GM21576 (cell line): Measurements from ENCODE around the gene PRDM8.
A peak's percentile ranks its signal among the peaks of the same experiment; 100 is the strongest.
"Not testable (repeated sequence)": the region's sequence is repeated elsewhere in the genome, so short reads cannot be mapped to it uniquely, and the experiment has no call there.

Experiments used
- ATAC-seq: cut with Tn5 transposase; IDR thresholded peaks from one replicate; pipeline ENCODE4 v1.9.1; 2021; ENCODE audit warnings: mild to moderate bottlenecking, moderate library complexity; ENCODE audit not compliant: unreplicated experiment

PRDM8 gene

GRCh38 chr4:80225595-80225994 is 28.3 kb downstream of the PRDM8 start:
- no peak for ATAC-seq

DNA sequence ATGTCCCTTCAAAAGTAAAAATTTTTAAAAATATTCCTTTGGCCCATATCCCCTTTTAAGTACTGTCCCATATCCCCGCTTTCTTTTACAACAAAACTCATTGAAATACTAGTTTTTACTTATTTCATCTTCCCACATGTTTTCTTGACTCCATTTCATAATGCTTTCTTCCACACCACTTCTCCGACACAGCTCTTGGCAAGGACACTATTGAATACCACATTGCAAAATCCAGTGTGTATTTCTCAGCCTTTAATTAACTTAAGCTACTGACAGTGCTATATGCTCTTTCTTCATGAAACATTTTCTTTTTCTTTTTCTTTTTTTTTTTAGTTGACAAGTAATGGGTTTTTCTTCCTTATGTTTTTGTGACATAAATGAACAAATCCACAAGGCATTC is 28.8 kb downstream of the PRDM8 start:
- ATAC-seq: no peak

DNA sequence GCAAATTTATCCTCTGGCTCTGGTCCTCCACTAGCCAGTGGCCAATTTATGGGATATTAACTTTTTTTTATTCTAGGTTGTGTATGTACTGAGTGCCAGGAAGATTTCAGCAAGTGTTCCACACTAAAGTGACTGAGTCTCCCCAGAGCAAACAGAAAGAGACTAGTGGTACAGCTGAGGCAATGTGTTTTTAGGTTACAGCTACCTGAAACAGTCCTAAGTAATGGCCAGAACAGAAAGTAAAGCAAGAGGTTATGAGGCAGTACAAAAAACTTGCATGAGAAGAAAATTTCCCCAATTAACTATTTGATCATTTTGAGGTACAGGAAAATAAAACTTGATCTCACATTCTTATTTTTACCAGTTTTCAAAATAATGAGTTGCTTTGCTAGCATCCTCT is 31.2 kb downstream of the PRDM8 start:
- peak; percentile 49 for ATAC-seq

- ATAC-seq: peak; percentile 22
Observed at GRCh38 chr4:80229128-80229527, 31.8 kb downstream of the PRDM8 start.

DNA sequence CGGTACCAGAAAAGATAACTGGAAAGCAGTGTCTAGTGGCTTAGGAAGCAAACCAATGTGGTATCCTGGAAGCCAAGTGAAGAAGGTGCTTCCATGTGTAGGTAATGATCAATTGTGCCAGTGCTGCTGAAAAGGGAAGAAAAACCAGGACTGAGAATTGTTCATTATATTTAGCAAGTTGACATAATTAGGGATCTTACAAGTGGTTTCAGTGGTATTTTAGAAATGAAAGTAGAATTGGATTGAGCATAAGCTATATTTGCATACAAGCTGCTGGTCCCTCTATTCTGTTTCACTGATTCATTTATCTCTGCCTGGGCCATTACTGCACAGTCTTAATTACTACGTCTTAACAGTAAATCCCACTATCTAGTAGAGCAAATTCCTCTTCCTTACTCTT is 32.3 kb downstream of the PRDM8 start:
- ATAC-seq: peak; percentile 94

DNA sequence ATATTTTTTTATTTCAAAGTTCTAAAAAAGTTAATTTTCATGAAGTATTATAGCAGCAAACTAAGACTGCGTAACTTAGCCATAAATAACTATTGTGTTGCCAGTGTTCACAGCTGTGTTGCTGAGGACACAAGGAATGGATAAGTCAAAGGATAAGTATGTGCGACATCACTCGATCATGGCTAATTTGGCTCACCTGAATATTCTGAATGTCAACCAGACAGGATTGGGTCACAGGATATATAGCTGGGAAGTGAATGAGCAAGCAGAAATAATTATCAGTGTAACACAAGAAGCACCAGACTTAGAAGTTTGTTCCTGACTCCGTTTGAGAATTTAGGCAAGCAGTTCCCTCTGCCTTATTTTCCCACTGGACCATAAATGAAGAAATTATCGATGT is 33.9 kb downstream of the PRDM8 start:
- no peak for ATAC-seq

- no peak for ATAC-seq
Observed at GRCh38 chr4:80232707-80233370, 35.5 kb downstream of the PRDM8 start.

- no peak for ATAC-seq
Observed at GRCh38 chr4:80233390-80233789, 36.1 kb downstream of the PRDM8 start.

DNA sequence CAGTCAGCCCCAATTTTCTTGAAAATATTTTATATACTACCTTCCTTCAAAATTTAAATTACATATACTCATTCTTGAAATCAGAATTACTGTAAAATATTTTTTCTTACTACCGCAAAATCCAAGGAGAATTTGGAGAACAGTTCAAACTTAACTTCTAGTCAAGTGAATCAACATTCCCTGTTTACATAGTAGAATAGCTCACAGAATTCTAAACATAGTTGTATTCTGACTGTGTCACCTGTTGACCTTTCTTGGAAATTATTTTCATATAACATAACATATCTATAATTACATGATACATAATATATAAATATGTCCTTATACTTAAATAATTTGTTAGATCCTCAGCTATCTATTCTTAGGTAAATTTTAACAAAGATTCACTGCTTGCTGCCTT is 38.1 kb downstream of the PRDM8 start:
- ATAC-seq: no peak

- no peak for ATAC-seq
Observed at GRCh38 chr4:80237992-80238391, 40.7 kb downstream of the PRDM8 start.

DNA sequence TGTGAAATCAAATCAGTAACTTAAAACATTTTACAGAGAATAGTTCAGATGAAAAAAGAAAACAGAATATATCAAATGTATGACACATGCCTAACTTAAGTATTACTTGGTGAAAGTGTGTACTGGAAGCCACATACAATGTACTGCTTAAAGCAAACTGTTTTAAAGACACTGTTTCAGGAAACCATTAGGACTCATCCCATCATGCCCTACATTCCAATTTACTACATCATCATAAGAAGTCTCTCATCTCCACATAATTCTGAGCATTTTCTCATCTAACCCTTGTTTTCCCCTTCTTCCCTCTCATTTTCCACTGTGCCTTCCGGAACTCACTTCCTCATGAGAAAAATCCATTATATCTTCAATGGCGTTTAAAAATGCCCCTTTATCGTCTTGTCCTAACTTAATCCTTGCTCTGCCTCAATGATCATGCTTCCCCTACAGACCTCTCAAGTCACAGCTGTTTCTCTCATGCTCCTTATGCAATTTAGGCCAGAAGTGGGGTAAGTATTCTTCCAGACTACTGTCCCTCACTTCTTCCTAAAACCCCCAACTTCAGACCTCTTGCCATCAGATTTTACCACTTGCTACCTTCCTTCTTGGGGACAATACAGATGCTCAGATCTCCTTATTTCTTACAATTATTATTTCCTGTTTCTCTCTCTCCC is 42.3 kb downstream of the PRDM8 start:
- no peak for ATAC-seq

DNA sequence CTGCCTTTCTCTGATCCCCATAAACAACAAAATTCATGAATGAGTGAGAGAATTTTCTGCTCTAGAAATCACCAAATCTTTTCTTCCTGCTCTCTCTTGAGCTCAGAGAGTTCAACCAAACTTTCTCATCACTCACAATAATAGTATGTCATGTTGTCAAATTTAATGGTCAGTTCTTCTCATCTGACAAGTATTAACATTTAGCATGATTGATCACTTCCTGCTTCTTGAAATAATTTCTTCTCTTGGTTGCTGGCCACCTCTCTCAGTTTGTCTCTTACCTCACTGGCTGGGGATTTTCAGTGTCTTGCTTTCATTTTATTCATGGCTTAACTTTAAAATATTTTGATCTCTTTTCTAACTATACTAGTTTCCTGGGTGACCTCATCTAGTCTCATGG is 43.7 kb downstream of the PRDM8 start:
- no peak for ATAC-seq

DNA sequence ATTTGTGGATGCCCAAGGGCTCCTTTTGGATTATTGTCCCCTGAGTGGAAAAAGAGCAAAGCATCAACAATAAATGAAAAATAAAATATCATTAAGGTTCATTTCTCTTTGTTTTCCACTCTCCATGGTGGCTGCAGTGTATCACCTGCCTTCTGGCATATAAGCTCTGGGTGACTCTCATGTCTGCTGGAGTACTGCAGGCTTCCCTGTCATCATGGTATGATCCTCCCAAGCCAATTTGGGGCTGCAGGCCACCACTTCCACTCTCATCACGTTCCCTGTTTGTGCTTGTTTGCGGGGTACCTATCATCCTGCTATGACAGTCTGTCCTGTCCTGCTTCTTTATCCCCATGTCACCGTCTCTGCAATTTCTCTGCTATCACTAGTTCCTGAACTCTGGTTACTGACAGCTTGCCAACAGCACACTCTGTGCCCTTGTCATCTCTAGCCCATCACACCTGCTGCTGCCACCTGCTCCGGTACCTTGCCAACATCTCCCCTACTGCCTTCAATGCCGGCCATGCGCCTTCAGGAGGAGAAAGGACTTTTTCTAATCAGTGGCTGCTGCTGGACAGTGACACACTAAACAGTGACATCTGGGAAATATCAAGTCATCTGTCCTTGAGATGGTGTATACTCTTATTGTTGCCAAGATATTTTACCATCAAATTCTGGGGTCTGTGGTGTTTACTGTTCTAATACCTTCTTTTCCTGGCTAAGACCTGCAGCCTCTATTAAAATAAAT is 46.1 kb downstream of the PRDM8 start:
- no peak for ATAC-seq

DNA sequence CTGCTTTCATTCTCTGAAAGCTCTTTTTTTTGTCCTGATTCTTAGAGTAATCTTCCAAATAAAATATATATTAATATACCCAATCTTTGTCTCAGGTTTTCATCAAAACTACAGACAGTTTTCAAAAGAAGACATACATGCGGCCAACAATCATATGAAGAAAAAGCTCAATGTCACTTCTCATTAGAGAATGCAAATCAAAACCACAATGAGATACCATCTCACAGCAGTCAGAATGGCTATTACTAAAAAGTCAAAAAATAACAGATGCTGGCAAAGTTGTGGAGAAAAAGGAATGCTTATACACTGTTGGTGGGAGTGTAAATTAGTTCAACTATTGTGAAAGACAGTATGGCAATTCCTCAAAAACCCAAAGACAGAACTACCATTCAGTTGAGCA is 50.2 kb downstream of the PRDM8 start:
- not testable (repeated sequence) for ATAC-seq

GRCh38 chr4:80249144-80249543 is 51.8 kb downstream of the PRDM8 start:
- ATAC-seq: no peak

- no peak for ATAC-seq
Observed at GRCh38 chr4:80252427-80252826, 55.1 kb downstream of the PRDM8 start.

DNA sequence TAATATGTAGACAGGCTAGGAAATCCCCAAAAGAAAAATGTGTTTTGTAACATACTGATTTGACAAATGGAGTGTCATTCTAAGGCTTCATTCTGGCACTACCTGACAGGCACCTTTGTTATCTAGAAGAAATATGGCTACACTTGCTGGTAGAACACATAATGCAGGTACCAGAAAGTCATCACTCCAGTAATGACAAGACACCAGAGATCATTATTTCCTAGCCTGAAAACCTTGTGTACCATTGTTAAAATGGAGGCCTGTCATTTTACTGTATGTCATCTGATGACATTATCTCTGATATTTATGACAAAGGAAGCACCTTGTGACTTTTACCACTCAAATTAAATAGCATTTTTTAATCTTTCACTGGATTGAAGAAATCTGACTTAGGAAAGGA is 55.6 kb downstream of the PRDM8 start:
- no peak for ATAC-seq

DNA sequence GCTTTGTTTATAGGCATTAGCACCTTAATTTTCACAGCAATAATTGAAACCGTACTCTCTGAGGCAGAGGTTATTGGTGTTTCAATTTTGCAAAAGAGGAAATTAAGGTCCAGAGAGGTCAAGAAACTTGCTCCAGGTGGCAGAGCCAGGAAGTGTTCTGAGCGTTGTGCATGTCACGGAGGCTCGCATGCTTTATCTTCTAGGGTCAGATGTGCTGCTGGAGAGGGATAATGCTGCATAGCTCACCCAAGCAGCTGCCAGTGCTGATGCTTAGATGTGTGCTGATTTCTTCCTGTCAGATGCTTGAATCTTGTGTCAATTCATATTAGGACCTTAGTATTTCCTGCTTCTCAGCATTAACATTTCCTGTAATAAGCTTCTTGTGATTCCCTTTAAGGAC is 56.2 kb downstream of the PRDM8 start:
- no peak for ATAC-seq
